Measurements from ENCODE around the gene KRT24.

- TF ChIP-seq POLR2A (IDR thresholded peaks at IDR 0.05; ENCODE audit: low read depth, low read length) (no peak), POLR2AphosphoS5 (IDR thresholded peaks at IDR 0.05; ENCODE audit: low read depth, low read length) (no peak)
These were observed 47.5 kb upstream of the KRT24 start for GRCh38 chr17:40751065-40751464.

All from GM12892 (cell line).